ENCODE measurements around the gene SNPH. TPM values are rescaled to one million over a fixed set of nuclear protein-coding genes. Genes with fewer than 3 reads are reported as not detected.

SNPH gene
- total RNA-seq, 6 experiments from 2014 or later: 12.0 to 15.3 (median 13.3) TPM

DNA sequence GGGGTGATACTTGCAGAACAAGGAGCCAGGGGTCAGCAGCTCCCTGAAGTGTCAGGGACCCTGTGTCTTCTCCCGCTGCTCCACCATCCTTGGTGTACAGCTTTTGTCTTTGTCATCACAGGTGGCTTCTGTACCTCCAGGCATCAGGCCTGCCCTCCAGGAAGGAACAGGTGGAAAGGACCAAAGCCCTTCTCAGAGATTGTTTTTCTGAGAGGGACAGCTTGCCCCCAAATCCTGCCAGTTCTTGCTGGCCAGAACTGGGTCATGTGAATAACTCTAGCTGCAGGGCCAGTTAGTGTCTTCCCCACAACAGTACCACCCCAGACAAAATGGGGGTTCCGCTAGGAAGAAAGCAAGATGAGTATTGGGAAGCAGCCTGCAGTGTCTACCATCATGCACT is 31.4 kb downstream of the SNPH start:
- TF ChIP-seq, protein P1, sequence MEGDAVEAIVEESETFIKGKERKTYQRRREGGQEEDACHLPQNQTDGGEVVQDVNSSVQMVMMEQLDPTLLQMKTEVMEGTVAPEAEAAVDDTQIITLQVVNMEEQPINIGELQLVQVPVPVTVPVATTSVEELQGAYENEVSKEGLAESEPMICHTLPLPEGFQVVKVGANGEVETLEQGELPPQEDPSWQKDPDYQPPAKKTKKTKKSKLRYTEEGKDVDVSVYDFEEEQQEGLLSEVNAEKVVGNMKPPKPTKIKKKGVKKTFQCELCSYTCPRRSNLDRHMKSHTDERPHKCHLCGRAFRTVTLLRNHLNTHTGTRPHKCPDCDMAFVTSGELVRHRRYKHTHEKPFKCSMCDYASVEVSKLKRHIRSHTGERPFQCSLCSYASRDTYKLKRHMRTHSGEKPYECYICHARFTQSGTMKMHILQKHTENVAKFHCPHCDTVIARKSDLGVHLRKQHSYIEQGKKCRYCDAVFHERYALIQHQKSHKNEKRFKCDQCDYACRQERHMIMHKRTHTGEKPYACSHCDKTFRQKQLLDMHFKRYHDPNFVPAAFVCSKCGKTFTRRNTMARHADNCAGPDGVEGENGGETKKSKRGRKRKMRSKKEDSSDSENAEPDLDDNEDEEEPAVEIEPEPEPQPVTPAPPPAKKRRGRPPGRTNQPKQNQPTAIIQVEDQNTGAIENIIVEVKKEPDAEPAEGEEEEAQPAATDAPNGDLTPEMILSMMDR (IDR thresholded peaks at IDR 0.05): no peak
- Mint-ChIP-seq H3K9me3 (no peaks in the 10 kb centered on the region), H3K27ac (no peak overlapping the region), H3K4me3 (no peak overlapping the region), H3K27me3 (ENCODE audit: insufficient read depth) (no peaks in the 10 kb centered on the region; the same call in none of the 2 replicates), H3K36me3 (ENCODE audit: low read depth) (no peaks in the 10 kb centered on the region; the same call in 1 of the 2 replicates), H3K4me1 (ENCODE audit: low read depth) (peaks cover 13% of the 10 kb centered on the region)
- no peak for DNase-seq

DNA sequence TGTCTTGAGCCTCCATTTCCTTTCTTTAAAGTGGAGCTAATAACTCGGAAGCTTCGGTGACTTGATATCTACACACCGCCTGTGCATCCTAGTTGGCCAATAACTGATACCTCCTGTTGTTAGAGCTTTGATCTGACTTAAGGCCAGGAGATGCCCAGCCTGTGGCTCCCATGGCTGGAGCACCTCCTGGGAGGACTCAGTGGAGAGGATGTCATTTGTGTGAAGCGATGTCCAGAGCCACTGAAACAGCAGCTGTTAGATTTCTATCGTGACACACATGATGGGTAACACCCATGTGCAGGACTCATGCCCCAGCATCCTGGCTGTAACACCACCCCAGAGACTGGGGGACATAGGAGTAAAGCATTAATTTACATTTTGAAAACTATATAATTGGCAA is 32.1 kb downstream of the SNPH start:
- Mint-ChIP-seq H3K4me1 (ENCODE audit: low read depth) (peaks cover 13% of the 10 kb centered on the region), H3K36me3 (ENCODE audit: low read depth) (no peaks in the 10 kb centered on the region; the same call in 1 of the 2 replicates), H3K27ac (no peak overlapping the region), H3K27me3 (ENCODE audit: insufficient read depth) (no peaks in the 10 kb centered on the region; the same call in none of the 2 replicates), H3K9me3 (no peaks in the 10 kb centered on the region), H3K4me3 (no peak overlapping the region)
- TF ChIP-seq, protein P1 (IDR thresholded peaks at IDR 0.05): no peak
- no peak for DNase-seq

DNA sequence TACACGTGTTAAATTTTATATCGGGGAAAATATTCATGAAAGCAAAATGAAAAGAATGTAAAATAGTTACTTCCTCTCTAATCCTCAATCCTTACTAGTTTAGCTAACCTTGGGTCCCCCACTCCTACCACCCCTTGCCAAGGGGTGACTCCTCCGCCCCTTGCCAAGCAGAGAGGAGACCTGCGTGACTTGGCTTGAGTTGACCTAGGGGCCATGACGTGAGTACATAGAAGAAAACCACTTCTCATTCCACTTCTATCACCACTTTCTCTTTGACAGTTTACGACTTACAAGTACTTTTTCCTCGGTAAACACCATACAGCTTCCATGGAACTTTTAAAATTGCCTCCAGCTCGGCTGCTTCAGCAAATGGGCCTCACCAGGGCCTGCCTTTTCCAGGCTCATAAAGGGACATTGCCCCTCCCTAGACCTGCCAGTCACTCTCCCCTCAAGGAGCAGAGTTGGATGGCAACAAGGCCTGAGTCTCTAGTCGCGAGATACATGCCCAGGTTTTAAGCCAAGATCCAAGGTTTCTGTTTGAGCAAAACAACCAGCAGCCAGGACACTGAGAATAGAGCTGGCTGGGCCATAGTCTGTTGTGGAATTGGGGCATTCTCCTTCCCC is 32.9 kb downstream of the SNPH start:
- TF ChIP-seq, protein P1 (IDR thresholded peaks at IDR 0.05): no peak
- H3K9me3 Mint-ChIP-seq: no peaks in the 10 kb centered on the region
- peaks cover 2% of the 10 kb centered on the region; the same call in 1 of the 2 replicates for H3K36me3 Mint-ChIP-seq (ENCODE audit: low read depth)
- H3K4me3 Mint-ChIP-seq: no peak overlapping the region
- peaks cover 13% of the 10 kb centered on the region for H3K4me1 Mint-ChIP-seq (ENCODE audit: low read depth)
- no peak overlapping the region; the same call in 1 of the 2 replicates for H3K27ac Mint-ChIP-seq
- no peaks in the 10 kb centered on the region; the same call in none of the 2 replicates for H3K27me3 Mint-ChIP-seq (ENCODE audit: insufficient read depth)
- DNase-seq: no peak

DNA sequence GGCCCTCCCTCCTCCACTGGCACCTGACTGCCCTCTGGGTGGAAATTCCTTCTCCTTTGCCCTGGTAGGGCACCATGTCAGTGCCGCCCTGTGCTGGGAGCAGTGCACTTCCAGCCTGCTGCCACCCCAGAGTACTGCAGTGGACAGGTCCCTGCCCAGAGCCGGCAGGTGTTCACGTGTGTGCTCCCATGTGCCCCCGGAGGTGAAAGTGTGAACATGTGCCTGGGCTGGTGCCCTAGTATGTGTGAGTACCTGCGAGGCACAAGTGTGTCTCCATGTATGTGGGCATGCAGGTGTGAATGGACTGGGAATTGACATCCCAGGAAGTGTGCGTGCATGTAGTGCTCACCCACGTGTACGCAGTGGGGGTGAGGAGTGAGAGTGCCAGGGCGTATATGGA is 33.4 kb downstream of the SNPH start:
- H3K4me1 Mint-ChIP-seq (ENCODE audit: low read depth): peaks cover 13% of the 10 kb centered on the region
- peaks cover 7% of the 10 kb centered on the region; the same call in 1 of the 2 replicates for H3K36me3 Mint-ChIP-seq (ENCODE audit: low read depth)
- H3K27me3 Mint-ChIP-seq (ENCODE audit: insufficient read depth): no peaks in the 10 kb centered on the region; the same call in none of the 2 replicates
- TF ChIP-seq, protein P1 (IDR thresholded peaks at IDR 0.05): peak; percentile 64
- H3K27ac Mint-ChIP-seq: no peak overlapping the region
- no peaks in the 10 kb centered on the region for H3K9me3 Mint-ChIP-seq
- DNase-seq: no peak
- no peak overlapping the region for H3K4me3 Mint-ChIP-seq

DNA sequence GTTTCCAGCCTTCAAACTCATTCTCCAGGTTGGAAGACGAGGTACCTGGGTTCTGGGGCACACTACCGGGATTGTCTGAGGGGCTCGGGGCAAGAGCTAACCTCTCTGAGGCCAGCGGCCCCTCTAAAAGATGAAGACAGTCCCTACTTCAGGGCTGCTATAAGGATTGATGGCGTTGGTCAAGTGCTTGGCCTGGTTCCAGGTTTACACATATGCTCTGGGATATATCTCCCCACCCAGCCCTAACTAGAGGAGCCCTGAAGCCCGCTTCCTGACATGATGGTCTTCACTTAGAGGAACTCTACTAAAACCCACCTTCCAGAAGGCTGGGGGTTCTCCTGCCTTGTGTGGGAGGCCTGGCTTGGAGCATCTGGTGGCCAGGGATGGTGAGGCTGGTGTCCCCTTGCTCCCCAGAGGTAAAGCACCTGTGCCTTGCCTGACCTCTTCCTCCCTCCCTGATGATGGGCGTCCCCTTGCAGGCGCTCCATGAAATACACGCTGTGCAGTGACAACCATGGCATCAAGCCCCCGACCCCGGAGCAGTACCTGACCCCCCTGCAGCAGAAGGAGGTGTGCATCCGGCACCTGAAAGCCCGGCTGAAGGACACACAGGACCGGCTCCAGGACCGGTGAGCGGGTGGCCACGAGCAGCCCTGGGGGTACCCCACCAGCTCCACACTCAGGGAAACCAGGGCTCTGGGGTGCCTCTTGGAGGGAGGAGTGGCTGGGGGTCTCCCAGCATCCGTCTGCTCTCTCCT is 34.2 kb downstream of the SNPH start:
- TF ChIP-seq, protein P1 (IDR thresholded peaks at IDR 0.05): no peak
- Mint-ChIP-seq H3K36me3 (ENCODE audit: low read depth) (peaks cover 10% of the 10 kb centered on the region; the same call in 1 of the 2 replicates), H3K4me1 (ENCODE audit: low read depth) (peaks cover 13% of the 10 kb centered on the region), H3K4me3 (no peak overlapping the region), H3K27me3 (ENCODE audit: insufficient read depth) (no peaks in the 10 kb centered on the region; the same call in none of the 2 replicates), H3K27ac (peak overlapping the region; percentile 85; the same call in 1 of the 2 replicates), H3K9me3 (no peaks in the 10 kb centered on the region)
- DNase-seq: no peak

All from HFFc6 (cell line).